WTC11 (cell line): ENCODE results near the gene ANAPC4.

Experiments used
- ELF4 ChIP-seq: sonication (generic); formaldehyde crosslinking; IDR thresholded peaks from 2 replicates; pipeline ENCODE4 v1.8.1; 2022; ENCODE audit warnings: low read depth, mild to moderate bottlenecking, moderate library complexity, missing genetic modification reagents
- FOXK1 ChIP-seq: sonication (generic); formaldehyde crosslinking; IDR thresholded peaks from 2 replicates; pipeline ENCODE4 v1.8.0; 2022; ENCODE audit warnings: mild to moderate bottlenecking, moderate library complexity, missing genetic modification reagents
- SP1 ChIP-seq: sonication (generic); formaldehyde crosslinking; conservative IDR thresholded peaks from 2 replicates; pipeline ENCODE4 v1.8.1; 2022; ENCODE audit warnings: missing genetic modification reagents
- ZNF138 ChIP-seq: sonication (generic); formaldehyde crosslinking; conservative IDR thresholded peaks from 2 replicates; pipeline ENCODE4 v1.8.1; 2022; ENCODE audit warnings: mild to moderate bottlenecking, moderate library complexity, missing genetic modification reagents
- ZNF416 ChIP-seq: fragments of 250-450 bp; sonication (Bioruptor Pico); IDR thresholded peaks from 2 replicates; pipeline ENCODE4 v1.9.0; 2021; ENCODE audit warnings: mild to moderate bottlenecking, inconsistent platforms
- TF ChIP-seq, protein P1 (sequence below): fragments of 200-600 bp; IDR thresholded peaks from 2 replicates; pipeline ENCODE4 v1.8.0; 2022; ENCODE audit warnings: antibody characterized with exemption
- TF ChIP-seq, protein P2 (sequence below): sonication (generic); formaldehyde crosslinking; IDR thresholded peaks from 2 replicates; pipeline ENCODE4 v1.8.0; 2022; ENCODE audit warnings: missing genetic modification reagents
- TF ChIP-seq, protein P3 (sequence below): sonication (generic); formaldehyde crosslinking; IDR thresholded peaks from 2 replicates; pipeline ENCODE4 v1.8.1; 2022; ENCODE audit warnings: low read depth, missing genetic modification reagents, borderline replicate concordance
- TF ChIP-seq, protein P4 (sequence below): sonication (generic); formaldehyde crosslinking; IDR thresholded peaks from 2 replicates; pipeline ENCODE4 v1.8.0; 2023; ENCODE audit warnings: mild to moderate bottlenecking, missing genetic modification reagents
- TF ChIP-seq, protein P5 (sequence below): sonication (generic); formaldehyde crosslinking; IDR thresholded peaks from 2 replicates; pipeline ENCODE4 v1.8.1; 2023; ENCODE audit warnings: mild to moderate bottlenecking, missing genetic modification reagents

DNA sequence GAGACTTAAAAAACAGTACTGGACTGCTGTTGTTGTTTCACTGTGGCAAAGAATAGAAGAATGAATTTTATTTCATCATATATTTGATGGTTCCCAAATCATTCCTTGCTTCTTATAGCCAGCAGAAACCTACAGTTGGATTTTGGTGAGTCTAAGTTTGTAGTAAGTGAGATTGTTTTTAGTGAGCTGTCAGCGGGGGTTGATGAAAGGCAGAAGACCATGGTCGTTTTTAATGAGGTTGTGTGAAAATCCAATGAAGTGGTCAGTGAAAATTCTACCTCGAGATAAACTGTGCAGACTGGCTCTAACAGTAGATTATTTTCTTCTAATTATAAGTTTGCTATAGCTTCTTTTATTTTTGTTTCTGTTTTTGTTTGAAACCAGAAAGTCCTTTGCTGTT lies 36.2 kb downstream of the ANAPC4 start:
- TF ChIP-seq, protein P1, sequence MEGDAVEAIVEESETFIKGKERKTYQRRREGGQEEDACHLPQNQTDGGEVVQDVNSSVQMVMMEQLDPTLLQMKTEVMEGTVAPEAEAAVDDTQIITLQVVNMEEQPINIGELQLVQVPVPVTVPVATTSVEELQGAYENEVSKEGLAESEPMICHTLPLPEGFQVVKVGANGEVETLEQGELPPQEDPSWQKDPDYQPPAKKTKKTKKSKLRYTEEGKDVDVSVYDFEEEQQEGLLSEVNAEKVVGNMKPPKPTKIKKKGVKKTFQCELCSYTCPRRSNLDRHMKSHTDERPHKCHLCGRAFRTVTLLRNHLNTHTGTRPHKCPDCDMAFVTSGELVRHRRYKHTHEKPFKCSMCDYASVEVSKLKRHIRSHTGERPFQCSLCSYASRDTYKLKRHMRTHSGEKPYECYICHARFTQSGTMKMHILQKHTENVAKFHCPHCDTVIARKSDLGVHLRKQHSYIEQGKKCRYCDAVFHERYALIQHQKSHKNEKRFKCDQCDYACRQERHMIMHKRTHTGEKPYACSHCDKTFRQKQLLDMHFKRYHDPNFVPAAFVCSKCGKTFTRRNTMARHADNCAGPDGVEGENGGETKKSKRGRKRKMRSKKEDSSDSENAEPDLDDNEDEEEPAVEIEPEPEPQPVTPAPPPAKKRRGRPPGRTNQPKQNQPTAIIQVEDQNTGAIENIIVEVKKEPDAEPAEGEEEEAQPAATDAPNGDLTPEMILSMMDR, result no peak
- TF ChIP-seq, protein P2, sequence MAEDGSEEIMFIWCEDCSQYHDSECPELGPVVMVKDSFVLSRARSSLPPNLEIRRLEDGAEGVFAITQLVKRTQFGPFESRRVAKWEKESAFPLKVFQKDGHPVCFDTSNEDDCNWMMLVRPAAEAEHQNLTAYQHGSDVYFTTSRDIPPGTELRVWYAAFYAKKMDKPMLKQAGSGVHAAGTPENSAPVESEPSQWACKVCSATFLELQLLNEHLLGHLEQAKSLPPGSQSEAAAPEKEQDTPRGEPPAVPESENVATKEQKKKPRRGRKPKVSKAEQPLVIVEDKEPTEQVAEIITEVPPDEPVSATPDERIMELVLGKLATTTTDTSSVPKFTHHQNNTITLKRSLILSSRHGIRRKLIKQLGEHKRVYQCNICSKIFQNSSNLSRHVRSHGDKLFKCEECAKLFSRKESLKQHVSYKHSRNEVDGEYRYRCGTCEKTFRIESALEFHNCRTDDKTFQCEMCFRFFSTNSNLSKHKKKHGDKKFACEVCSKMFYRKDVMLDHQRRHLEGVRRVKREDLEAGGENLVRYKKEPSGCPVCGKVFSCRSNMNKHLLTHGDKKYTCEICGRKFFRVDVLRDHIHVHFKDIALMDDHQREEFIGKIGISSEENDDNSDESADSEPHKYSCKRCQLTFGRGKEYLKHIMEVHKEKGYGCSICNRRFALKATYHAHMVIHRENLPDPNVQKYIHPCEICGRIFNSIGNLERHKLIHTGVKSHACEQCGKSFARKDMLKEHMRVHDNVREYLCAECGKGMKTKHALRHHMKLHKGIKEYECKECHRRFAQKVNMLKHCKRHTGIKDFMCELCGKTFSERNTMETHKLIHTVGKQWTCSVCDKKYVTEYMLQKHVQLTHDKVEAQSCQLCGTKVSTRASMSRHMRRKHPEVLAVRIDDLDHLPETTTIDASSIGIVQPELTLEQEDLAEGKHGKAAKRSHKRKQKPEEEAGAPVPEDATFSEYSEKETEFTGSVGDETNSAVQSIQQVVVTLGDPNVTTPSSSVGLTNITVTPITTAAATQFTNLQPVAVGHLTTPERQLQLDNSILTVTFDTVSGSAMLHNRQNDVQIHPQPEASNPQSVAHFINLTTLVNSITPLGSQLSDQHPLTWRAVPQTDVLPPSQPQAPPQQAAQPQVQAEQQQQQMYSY (CRISPR knock-in tag), result no peak
- TF ChIP-seq, protein P3, sequence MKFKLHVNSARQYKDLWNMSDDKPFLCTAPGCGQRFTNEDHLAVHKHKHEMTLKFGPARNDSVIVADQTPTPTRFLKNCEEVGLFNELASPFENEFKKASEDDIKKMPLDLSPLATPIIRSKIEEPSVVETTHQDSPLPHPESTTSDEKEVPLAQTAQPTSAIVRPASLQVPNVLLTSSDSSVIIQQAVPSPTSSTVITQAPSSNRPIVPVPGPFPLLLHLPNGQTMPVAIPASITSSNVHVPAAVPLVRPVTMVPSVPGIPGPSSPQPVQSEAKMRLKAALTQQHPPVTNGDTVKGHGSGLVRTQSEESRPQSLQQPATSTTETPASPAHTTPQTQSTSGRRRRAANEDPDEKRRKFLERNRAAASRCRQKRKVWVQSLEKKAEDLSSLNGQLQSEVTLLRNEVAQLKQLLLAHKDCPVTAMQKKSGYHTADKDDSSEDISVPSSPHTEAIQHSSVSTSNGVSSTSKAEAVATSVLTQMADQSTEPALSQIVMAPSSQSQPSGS (CRISPR knock-in tag), result no peak
- TF ChIP-seq, protein P4, sequence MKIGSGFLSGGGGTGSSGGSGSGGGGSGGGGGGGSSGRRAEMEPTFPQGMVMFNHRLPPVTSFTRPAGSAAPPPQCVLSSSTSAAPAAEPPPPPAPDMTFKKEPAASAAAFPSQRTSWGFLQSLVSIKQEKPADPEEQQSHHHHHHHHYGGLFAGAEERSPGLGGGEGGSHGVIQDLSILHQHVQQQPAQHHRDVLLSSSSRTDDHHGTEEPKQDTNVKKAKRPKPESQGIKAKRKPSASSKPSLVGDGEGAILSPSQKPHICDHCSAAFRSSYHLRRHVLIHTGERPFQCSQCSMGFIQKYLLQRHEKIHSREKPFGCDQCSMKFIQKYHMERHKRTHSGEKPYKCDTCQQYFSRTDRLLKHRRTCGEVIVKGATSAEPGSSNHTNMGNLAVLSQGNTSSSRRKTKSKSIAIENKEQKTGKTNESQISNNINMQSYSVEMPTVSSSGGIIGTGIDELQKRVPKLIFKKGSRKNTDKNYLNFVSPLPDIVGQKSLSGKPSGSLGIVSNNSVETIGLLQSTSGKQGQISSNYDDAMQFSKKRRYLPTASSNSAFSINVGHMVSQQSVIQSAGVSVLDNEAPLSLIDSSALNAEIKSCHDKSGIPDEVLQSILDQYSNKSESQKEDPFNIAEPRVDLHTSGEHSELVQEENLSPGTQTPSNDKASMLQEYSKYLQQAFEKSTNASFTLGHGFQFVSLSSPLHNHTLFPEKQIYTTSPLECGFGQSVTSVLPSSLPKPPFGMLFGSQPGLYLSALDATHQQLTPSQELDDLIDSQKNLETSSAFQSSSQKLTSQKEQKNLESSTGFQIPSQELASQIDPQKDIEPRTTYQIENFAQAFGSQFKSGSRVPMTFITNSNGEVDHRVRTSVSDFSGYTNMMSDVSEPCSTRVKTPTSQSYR (CRISPR knock-in tag), result no peak
- TF ChIP-seq ZNF416 (CRISPR knock-in tag) (no peak), SP1 (CRISPR knock-in tag) (no peak), ELF4 (CRISPR knock-in tag) (no peak), ZNF138 (no peak), FOXK1 (no peak)
- TF ChIP-seq, protein P5, sequence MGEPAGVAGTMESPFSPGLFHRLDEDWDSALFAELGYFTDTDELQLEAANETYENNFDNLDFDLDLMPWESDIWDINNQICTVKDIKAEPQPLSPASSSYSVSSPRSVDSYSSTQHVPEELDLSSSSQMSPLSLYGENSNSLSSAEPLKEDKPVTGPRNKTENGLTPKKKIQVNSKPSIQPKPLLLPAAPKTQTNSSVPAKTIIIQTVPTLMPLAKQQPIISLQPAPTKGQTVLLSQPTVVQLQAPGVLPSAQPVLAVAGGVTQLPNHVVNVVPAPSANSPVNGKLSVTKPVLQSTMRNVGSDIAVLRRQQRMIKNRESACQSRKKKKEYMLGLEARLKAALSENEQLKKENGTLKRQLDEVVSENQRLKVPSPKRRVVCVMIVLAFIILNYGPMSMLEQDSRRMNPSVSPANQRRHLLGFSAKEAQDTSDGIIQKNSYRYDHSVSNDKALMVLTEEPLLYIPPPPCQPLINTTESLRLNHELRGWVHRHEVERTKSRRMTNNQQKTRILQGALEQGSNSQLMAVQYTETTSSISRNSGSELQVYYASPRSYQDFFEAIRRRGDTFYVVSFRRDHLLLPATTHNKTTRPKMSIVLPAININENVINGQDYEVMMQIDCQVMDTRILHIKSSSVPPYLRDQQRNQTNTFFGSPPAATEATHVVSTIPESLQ (CRISPR knock-in tag), result no peak
